Stimulated activated memory B cell treated with anti-CD40 and anti-IgM and Interleukin-4, amounts not matched to agents 10 μg/mL and 1 μg/mL and 100 μg/mL, for 72 hours (primary cell): ENCODE data around the gene PDE9A.

Source experiments
- ATAC-seq: fragments of 150-1000 bp; cut with Tn5 transposase; 2 replicates; pipeline ENCODE4 v1.10.0; 2021
- H3K27ac Mint-ChIP-seq: one replicate; pipeline ENCODE4 v1.8.0; 2022; ENCODE audit warnings: mild to moderate bottlenecking, mixed read lengths
- H3K27me3 Mint-ChIP-seq: one replicate; pipeline ENCODE4 v1.8.0; 2022; ENCODE audit warnings: mixed read lengths
- H3K36me3 Mint-ChIP-seq: one replicate; pipeline ENCODE4 v1.8.0; 2022; ENCODE audit warnings: mixed read lengths
- H3K4me1 Mint-ChIP-seq: one replicate; pipeline ENCODE4 v1.8.0; 2022; ENCODE audit warnings: mixed read lengths
- H3K4me3 Mint-ChIP-seq: one replicate; pipeline ENCODE4 v1.8.0; 2022; ENCODE audit warnings: mild to moderate bottlenecking, moderate library complexity, mixed read lengths
- H3K9me3 Mint-ChIP-seq: one replicate; pipeline ENCODE4 v1.8.0; 2022; ENCODE audit warnings: mixed read lengths

The PDE9A gene

DNA sequence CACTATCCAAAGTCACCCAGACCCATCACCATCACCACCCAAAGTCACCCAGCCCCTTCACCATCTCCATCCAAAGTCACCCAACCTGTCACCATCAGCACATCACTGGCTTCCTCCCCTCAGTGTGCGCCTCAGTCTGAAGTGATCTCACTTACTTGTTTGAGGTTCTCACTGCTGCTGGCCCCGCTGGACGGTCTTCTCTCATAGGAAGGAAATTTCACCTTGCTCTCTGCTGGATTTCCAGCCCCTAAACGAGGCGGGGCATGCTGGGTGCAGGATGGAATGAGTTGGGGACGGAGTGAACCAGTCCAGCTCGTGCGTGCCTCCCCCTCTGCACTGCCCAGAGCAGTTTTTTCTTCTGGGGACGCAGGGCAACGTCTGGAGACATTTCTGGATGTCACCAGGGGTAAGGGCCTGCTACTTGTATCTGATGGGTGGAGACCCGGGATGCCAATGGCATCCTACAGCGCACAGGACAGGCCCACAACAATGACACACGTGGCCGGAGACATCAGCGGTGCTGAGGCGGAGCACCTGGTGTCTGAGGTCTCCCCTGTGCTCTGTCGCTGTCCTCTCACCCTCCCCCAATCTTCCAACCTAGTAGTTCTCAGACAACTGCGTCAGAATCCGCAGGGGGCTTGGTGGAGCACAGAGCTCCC is 38.6 kb downstream of the PDE9A start:
- peaks cover 9% of the 10 kb centered on the region for H3K27me3 Mint-ChIP-seq
- no peak for ATAC-seq
- H3K27ac Mint-ChIP-seq: no peak overlapping the region
- no peaks in the 10 kb centered on the region for H3K9me3 Mint-ChIP-seq
- no peaks in the 10 kb centered on the region for H3K36me3 Mint-ChIP-seq
- H3K4me1 Mint-ChIP-seq: no peaks in the 10 kb centered on the region
- no peak overlapping the region for H3K4me3 Mint-ChIP-seq

DNA sequence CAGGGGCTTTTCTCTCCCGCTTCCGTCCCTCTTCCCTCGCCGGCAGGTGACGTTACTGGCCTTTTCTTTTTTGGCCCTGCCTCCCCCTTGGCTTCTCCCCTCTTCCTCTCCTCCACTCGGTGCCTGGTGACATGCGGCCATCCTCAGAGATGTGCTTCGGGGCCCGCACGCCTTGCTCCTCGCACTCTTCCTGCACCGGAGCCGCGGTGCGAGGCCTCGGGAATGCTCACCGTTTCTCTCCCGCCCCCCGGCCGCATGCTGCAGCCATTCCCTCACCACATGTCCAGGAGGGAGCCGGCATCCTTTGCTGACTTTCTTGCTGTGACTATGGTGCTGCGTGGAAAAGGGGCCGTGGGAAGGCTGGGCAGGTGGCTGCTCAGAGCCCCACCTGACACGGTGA is 39.3 kb downstream of the PDE9A start:
- ATAC-seq: no peak
- no peaks in the 10 kb centered on the region for H3K36me3 Mint-ChIP-seq
- no peaks in the 10 kb centered on the region for H3K9me3 Mint-ChIP-seq
- H3K4me1 Mint-ChIP-seq: no peaks in the 10 kb centered on the region
- no peak overlapping the region for H3K27ac Mint-ChIP-seq
- no peak overlapping the region for H3K4me3 Mint-ChIP-seq
- peaks cover 9% of the 10 kb centered on the region for H3K27me3 Mint-ChIP-seq

DNA sequence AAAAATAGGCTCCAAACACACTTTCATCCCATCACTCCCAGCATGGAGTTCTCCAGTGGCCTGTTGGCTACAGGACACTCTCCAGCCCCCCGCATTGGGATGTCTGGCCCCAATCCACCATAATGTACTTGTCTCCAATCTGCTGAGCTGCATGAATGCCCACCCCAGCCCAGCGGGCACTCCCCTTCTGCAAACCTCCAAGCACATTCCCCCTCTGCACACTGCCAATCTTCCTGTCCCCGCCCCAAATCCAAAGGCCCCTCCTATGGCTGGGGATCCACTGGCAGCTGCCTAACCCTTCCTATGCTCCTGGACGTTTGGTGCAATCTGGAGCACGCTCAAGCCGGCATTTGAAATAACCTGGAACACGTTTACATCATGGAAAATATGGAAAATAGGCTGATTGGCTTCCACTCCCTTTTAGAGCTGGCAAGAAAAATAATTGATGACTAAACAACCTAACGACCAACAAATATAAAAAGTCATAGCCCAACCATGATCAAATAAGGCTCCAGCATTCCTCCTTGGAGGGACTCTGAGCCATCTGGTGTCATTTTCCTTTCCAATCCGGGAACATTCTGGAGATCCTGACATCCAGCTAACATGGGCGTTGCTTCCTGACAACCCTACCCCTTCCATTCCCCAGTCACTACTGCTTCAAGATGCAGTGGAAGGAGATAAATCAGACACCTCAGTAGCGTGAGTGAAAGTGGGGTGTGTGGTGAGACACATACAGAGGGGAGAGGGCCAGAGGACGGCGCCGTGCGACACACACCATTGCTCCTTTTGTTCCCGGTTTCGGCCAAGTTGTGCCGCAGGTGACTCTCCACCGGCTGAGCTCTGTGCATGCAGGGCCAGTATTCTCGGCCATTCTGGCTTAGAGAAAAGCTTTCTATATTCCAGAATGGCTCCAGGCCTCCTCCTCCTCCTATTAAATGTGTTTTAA is 41.6 kb downstream of the PDE9A start:
- Mint-ChIP-seq H3K27ac (no peak overlapping the region), H3K27me3 (peaks cover 9% of the 10 kb centered on the region), H3K36me3 (no peaks in the 10 kb centered on the region), H3K9me3 (no peaks in the 10 kb centered on the region), H3K4me1 (no peaks in the 10 kb centered on the region), H3K4me3 (no peak overlapping the region)
- no peak for ATAC-seq

DNA sequence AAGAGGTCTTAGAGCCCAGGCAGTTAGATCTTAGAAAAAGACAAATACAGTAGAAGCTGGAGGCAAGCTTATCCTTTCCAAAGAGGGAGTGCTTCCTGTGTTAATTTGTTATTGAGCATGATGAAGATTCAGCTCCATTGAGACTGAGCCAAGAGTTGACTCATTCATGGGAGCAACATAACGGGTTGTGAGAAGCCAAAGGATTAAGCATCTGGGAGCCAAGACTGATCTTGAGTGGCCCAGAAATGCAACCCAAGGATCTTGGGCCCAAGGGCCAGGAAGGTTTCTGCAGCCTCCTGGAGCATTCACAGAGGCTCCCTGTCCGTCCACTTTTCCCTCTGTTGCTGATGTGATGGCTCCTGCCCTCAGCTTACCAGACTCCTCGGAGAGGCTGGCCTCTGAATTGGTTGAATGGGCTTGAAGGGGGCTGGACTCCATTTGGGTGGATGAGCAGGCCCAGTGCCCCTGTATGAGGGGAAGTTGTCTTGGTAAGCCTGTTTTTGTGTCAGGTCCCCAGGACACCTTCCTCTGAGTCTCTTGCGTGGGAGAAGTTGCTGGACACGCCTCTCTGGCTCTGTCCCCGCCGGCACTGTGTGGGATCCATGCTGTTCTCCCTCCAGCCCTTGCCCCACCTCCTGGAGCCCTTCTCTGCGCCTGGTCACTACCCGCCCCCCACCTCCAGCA is 42.4 kb downstream of the PDE9A start:
- Mint-ChIP-seq H3K27ac (no peak overlapping the region), H3K4me3 (no peak overlapping the region), H3K9me3 (no peaks in the 10 kb centered on the region), H3K4me1 (no peaks in the 10 kb centered on the region), H3K36me3 (no peaks in the 10 kb centered on the region), H3K27me3 (peaks cover 9% of the 10 kb centered on the region)
- no peak for ATAC-seq

DNA sequence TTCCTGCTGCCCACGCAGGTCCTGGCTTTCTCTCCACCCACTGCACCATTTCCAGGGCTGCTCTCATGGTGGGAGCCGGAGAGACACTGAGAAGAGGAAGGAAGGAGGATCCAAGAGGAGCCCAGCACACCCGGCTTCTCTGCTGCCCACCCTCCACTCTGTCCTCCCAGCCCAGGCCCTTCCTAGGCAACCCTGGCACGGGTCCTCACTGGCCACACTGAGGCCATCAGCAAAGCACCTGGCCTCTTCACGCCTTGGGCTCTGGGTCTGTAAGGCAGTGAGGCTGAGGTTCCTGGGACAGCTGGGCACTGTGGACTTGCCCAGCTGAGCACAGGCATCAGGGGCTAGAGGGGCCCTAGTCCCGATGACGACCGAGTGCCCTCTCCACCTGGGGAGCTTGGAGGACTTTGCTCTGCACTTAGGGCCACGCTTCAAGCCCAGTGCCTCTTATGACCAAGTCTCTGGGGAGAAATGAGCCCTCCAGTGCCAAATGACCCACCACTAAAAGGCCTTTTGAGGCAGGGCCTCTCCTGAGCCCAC is 43.1 kb downstream of the PDE9A start:
- no peak overlapping the region for H3K27ac Mint-ChIP-seq
- H3K9me3 Mint-ChIP-seq: no peaks in the 10 kb centered on the region
- no peak overlapping the region for H3K4me3 Mint-ChIP-seq
- no peak for ATAC-seq
- no peaks in the 10 kb centered on the region for H3K4me1 Mint-ChIP-seq
- H3K36me3 Mint-ChIP-seq: no peaks in the 10 kb centered on the region
- H3K27me3 Mint-ChIP-seq: peaks cover 10% of the 10 kb centered on the region

DNA sequence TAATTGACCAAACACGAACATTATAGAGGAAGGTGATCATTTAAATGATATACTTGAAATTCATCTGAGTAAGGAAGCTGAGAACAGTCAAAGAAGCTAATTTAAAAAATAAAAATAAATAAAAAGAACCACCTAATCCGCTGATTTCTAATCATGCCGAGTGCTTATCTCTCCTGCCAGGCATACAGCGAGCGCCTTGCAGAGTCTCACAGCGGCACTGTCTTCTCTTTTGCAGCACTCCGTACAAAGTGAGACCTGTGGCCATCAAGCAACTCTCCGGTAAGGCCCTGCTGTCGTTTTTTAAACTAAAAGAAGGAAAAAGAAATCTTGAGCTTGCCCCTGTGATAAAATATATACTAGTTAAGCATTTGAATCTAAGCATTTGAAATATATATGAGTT is 45.3 kb downstream of the PDE9A start:
- ATAC-seq: no peak

DNA sequence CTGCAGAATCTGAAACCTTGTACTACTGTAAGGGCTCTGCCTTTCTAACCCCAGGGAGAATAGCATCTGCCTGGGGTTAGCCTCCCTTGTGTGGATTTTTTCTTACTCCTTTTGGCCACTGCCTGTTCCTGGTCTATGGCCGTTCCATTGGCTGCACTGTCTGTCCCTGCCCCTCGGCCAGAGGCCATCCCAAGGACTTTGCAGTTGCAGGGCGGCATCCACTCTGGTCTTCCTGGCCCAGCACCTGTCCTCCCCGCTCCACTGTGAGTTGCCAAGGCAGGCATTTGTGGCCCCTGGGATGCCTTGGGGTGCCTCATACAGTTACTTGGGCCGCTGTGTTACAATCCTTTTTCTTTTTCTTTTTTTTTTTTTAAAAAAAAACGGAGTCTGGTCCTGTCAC is 45.8 kb downstream of the PDE9A start:
- Mint-ChIP-seq H3K27me3 (peaks cover 36% of the 10 kb centered on the region), H3K9me3 (peaks cover 5% of the 10 kb centered on the region), H3K4me3 (no peak overlapping the region), H3K36me3 (no peaks in the 10 kb centered on the region), H3K27ac (no peak overlapping the region), H3K4me1 (no peaks in the 10 kb centered on the region)
- no peak for ATAC-seq

More for the DNA sequence above, 45.3 kb downstream of the PDE9A start:
- Mint-ChIP-seq H3K27ac (no peak overlapping the region), H3K4me3 (no peak overlapping the region), H3K9me3 (peaks cover 5% of the 10 kb centered on the region), H3K4me1 (no peaks in the 10 kb centered on the region), H3K36me3 (no peaks in the 10 kb centered on the region), H3K27me3 (peaks cover 31% of the 10 kb centered on the region)

DNA sequence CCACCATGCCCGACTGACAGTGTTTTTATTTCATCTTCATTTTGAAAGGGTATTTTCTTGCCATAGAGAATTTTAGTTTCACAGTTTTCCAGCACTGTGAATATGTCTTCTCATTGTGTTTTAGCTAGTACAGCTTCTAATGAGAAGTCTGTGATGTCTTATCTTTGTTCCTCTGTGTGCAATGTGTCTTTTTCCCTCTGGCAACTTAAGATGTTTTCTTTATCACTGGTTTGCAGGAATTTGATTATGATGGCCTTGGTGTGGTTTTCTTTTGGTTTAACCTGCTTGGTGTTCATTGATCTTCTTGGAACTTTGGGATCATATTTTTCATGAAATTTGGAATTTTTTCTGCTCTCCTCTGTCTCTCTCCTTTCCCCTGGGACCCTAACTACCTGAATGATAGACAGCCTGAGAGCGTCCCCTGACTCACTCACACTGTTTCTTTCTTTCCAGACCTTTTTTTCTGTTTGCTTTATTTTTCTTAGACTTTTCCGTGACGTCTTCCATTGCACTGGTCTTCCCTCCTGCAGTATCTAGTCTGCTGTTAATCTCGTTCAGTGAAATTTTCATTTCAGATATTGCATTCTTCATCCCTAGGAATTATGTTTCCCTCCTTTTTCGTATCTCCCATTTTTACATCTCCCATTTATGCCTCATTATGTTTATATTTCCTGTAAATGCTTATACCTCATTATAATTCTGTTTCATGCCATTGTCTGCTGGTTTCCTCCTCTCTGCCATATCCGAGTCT is 48.5 kb downstream of the PDE9A start:
- H3K36me3 Mint-ChIP-seq: no peaks in the 10 kb centered on the region
- no peak overlapping the region for H3K4me3 Mint-ChIP-seq
- H3K27me3 Mint-ChIP-seq: peaks cover 42% of the 10 kb centered on the region
- no peak overlapping the region for H3K27ac Mint-ChIP-seq
- no peaks in the 10 kb centered on the region for H3K4me1 Mint-ChIP-seq
- peaks cover 5% of the 10 kb centered on the region for H3K9me3 Mint-ChIP-seq
- no peak for ATAC-seq

DNA sequence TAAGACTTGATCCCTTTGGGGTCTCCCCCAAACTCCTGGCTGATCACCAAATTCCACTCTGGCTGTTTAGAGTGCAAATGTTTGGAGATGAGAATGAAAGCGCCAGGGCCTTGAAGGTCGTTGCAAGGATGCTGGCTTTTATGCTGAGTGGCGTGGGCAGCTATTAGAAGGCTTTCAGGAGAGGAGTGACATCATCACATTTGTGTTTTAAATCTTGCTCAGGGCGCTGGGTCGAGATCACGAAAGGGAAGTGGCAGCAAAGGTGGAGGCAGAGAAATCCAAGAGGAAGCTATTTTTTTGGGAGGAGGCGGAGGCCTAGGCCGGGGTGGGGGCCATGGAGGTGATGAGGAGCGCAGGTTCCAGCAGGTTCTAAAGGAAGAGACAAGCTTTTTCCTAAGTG is 49.3 kb downstream of the PDE9A start:
- ATAC-seq: no peak
- H3K4me1 Mint-ChIP-seq: no peaks in the 10 kb centered on the region
- H3K9me3 Mint-ChIP-seq: peaks cover 5% of the 10 kb centered on the region
- no peak overlapping the region for H3K27ac Mint-ChIP-seq
- no peak overlapping the region for H3K4me3 Mint-ChIP-seq
- peaks cover 42% of the 10 kb centered on the region for H3K27me3 Mint-ChIP-seq
- H3K36me3 Mint-ChIP-seq: no peaks in the 10 kb centered on the region

DNA sequence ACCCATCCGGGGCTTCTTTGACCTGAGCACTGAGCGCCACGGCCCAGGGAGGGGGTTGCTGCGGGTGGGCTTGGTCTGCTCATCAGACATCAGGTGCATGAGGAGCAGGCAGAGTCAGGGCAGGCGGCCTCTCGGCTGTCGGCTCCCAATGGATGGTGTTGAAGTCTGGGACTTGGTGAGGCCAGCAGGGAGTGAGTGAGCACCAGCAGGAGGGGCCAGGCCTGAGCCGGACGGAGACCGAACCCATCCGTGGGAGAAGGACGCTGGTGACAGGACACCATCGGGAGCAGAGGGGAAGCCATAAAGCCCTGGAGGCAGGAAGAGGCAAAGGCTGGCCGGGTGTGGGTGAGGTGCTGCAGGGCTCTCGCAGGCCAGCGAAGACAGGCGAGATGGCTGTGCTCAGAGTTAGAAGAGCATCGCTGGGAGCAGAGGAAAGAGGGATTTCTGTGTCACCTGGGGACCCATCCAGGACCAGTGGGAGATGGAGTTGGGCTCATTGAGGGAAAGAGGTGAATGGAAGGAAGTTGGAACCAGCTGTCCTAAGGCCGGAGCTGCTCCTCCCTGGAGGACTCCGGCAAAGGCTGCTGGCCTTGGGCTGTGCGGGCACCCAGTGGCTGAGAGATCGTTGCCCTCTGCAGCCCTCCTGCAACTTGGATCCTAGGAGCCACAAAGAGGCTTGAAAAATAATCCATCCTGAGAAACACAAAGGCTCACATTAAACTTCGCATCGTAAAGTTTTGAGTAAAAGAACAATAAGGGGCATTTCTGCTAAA is 49.9 kb downstream of the PDE9A start:
- Mint-ChIP-seq H3K9me3 (peaks cover 5% of the 10 kb centered on the region), H3K4me3 (no peak overlapping the region)
- no peak for ATAC-seq

DNA sequence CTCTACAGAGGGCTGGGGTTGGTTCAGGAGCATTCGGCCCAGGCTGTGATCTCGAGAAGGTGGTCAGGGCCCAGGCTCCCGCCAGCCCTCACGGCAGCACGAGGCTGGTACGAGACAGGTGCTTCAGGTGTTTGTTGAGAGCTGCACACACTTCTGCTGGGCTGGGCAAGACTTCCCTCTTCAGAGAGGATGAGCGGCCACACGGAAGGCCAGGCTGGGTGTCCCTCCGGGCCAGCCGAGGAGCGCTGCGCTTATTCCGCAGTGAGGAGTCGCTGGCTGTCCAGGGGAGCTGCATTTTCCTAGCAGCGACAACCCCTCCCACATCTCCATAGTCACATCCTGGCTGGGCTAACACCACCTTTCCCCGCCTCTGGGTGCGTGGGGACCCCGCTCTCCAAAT is 50.5 kb downstream of the PDE9A start:
- H3K4me1 Mint-ChIP-seq: no peaks in the 10 kb centered on the region
- H3K36me3 Mint-ChIP-seq: no peaks in the 10 kb centered on the region
- peaks cover 42% of the 10 kb centered on the region for H3K27me3 Mint-ChIP-seq
- no peak for ATAC-seq
- H3K4me3 Mint-ChIP-seq: no peak overlapping the region
- peaks cover 5% of the 10 kb centered on the region for H3K9me3 Mint-ChIP-seq
- no peak overlapping the region for H3K27ac Mint-ChIP-seq

More for the DNA sequence above, 49.9 kb downstream of the PDE9A start:
- H3K36me3 Mint-ChIP-seq: no peaks in the 10 kb centered on the region
- H3K4me1 Mint-ChIP-seq: no peaks in the 10 kb centered on the region
- H3K27me3 Mint-ChIP-seq: peaks cover 42% of the 10 kb centered on the region
- H3K27ac Mint-ChIP-seq: no peak overlapping the region

DNA sequence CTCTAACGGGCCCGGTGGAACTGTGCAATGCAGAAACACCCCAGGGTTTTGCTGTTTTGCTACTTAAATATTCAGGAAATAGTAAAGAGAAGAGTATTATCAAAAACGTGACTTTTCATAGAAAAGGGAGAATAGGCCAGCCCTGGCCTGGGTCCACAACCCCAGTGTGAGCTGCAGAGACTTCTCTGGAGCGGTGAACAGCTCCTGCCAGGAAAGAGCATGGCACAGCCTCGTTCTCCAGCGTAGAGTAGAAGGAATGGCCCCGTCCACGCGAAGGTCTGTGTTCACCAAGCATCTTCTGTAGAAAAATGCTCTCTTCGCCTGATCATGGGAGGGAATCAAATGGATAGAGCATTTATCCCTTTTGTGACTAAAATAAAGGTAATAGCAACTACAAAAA is 51.4 kb downstream of the PDE9A start:
- H3K27ac Mint-ChIP-seq: no peak overlapping the region
- no peak overlapping the region for H3K4me3 Mint-ChIP-seq
- peaks cover 5% of the 10 kb centered on the region for H3K9me3 Mint-ChIP-seq
- ATAC-seq: no peak
- H3K27me3 Mint-ChIP-seq: peaks cover 42% of the 10 kb centered on the region
- H3K36me3 Mint-ChIP-seq: no peaks in the 10 kb centered on the region
- H3K4me1 Mint-ChIP-seq: no peaks in the 10 kb centered on the region

DNA sequence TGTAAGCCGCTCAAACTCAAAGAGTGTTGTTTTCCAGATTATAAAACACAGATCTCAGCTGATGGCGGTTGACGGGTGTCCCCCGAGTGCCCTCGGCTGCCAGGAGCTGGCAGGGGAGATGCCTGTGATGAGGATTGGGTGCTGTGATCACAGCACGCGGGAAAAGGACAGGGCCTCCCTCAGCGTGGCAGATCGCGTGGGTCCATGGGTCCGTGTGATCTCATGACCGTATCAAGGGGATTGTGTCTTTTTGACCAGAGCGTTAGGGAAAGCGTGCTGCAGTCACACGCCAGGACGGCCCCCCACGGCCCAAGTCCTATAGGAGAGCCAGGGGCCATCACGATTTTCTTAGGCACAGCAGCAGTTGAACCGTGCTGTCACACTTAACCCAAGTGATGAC is 51.9 kb downstream of the PDE9A start:
- no peak for ATAC-seq
- Mint-ChIP-seq H3K27me3 (peaks cover 42% of the 10 kb centered on the region), H3K36me3 (no peaks in the 10 kb centered on the region), H3K27ac (no peak overlapping the region), H3K9me3 (peaks cover 5% of the 10 kb centered on the region), H3K4me1 (no peaks in the 10 kb centered on the region), H3K4me3 (no peak overlapping the region)

DNA sequence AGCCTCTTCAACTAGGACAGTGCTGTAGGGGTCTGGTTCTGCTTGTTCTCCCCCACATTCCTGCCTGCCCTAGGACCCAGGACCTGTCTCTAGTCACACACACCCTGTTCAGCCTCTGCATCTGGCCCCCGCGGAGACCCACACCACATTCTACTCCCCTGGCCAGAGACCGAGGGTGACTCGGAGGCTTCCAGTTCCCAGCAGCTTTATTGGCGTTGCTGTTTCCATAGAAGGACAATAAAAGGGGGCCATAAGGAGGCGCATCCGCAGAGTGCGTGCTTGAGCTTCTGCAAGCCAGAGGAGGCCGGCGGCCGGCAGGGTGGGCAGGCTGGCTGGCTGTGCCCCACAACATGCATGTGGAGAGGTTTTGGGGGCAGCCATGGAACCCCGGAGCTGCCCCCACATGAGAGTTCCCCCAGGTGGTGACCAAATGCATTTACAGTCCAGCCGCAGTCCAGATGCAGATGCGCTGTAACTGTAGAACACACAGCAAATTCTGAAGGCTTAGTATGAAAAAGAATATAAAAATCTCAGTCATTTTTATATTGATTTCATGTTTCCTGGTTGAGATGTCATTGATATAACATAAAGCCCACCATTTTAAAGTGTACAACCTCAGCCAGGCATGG is 52.4 kb downstream of the PDE9A start:
- H3K36me3 Mint-ChIP-seq: no peaks in the 10 kb centered on the region
- no peak overlapping the region for H3K27ac Mint-ChIP-seq
- H3K9me3 Mint-ChIP-seq: peaks cover 5% of the 10 kb centered on the region
- no peak overlapping the region for H3K4me3 Mint-ChIP-seq
- ATAC-seq: no peak
- H3K4me1 Mint-ChIP-seq: no peaks in the 10 kb centered on the region
- peaks cover 42% of the 10 kb centered on the region for H3K27me3 Mint-ChIP-seq
